HepG2 (cell line): ENCODE data around the gene KIF3C. TPM values are rescaled to one million over a fixed set of nuclear protein-coding genes. Genes with fewer than 3 reads are reported as not detected.

Experiments
- ARNT2 ChIP-seq: sonication (generic); formaldehyde crosslinking; IDR thresholded peaks from 2 replicates; pipeline ENCODE4 v1.8.0; 2022; ENCODE audit warnings: mild to moderate bottlenecking, low read depth, missing genetic modification reagents, moderate library complexity
- FOXA1 ChIP-seq, 2 experiments: fragments of 450-650 bp in 1 of 2; sonication (generic) in 1 of 2; formaldehyde crosslinking in 1 of 2; IDR thresholded peaks; 2 replicates each; pipeline versions ENCODE4 v1.4.0 to v1.6.1; 2016 to 2020; ENCODE audit warnings: missing genetic modification reagents in 1 of 2
- HNRNPL ChIP-seq: fragments of 200-400 bp; formaldehyde crosslinking; IDR thresholded peaks from 2 replicates; pipeline ENCODE4 v1.6.1; 2017; ENCODE audit warnings: mild to moderate bottlenecking, low read depth, low read length
- POGZ ChIP-seq: sonication (generic); formaldehyde crosslinking; IDR thresholded peaks from 2 replicates; pipeline ENCODE4 v1.4.0; 2020; ENCODE audit warnings: mild to moderate bottlenecking, missing genetic modification reagents
- SMAD1 ChIP-seq: sonication (generic); formaldehyde crosslinking; IDR thresholded peaks from 2 replicates; pipeline ENCODE4 v1.4.0; 2020; ENCODE audit warnings: missing genetic modification reagents, low read depth, mild to moderate bottlenecking, borderline replicate concordance
- SRY ChIP-seq: sonication (generic); formaldehyde crosslinking; IDR thresholded peaks from 2 replicates; pipeline ENCODE4 v1.8.0; 2022; ENCODE audit warnings: mild to moderate bottlenecking, missing genetic modification reagents
- TMF1 ChIP-seq: sonication (generic); formaldehyde crosslinking; IDR thresholded peaks from 2 replicates; pipeline ENCODE4 v1.8.1; 2022; ENCODE audit warnings: low read depth, missing genetic modification reagents
- ZNF558 ChIP-seq: sonication (generic); formaldehyde crosslinking; IDR thresholded peaks from 2 replicates; pipeline ENCODE4 v1.9.0; 2022; ENCODE audit warnings: mild to moderate bottlenecking, missing genetic modification reagents, borderline replicate concordance
- ZNF619 ChIP-seq: sonication (generic); formaldehyde crosslinking; IDR thresholded peaks from 2 replicates; pipeline ENCODE4 v1.4.0; 2020; ENCODE audit warnings: mild to moderate bottlenecking, missing genetic modification reagents
- ZNF776 ChIP-seq: sonication (generic); formaldehyde crosslinking; IDR thresholded peaks from 2 replicates; pipeline ENCODE4 v1.4.0; 2020; ENCODE audit warnings: mild to moderate bottlenecking, missing genetic modification reagents
- polyA plus RNA-seq, 8 experiments: library from polyadenylated mRNA; depleted of rRNA in 3 of 8; stranded (reverse) in 7 of 8; unstranded in 1 of 8; fragments of >200 nt; fragmentation: Illumina TruSeq in 4 of 8; extraction: Trizol in 4 of 8; gene quantifications; 2 replicates each; pipeline versions ENCODE4 v1.2.1 to v1.2.3, GENCODE V29; 2011 to 2016; ENCODE audit warnings: low read depth in 4 of 8, missing spikeins in 1 of 8, mixed read lengths in 1 of 8; ENCODE audit not compliant: insufficient read depth in 1 of 8
- total RNA-seq, 5 experiments: library from RNA; depleted of rRNA; stranded (reverse); fragments of >200 nt; fragmentation: Illumina TruSeq; extraction: Trizol; gene quantifications; 2 replicates each; pipeline ENCODE4 v1.2.3, GENCODE V29; 2016; ENCODE audit warnings: low read depth in 1 of 5
- TF ChIP-seq, protein P1 (sequence below): sonication (generic); formaldehyde crosslinking; IDR thresholded peaks from 2 replicates; pipeline ENCODE4 v1.5.1; 2020; ENCODE audit warnings: mild to moderate bottlenecking, missing genetic modification reagents, borderline replicate concordance
- TF ChIP-seq, protein P2 (sequence below): sonication (generic); formaldehyde crosslinking; IDR thresholded peaks from 2 replicates; pipeline ENCODE4 v1.4.0; 2020; ENCODE audit warnings: missing genetic modification reagents
- TF ChIP-seq, protein P3 (sequence below): IDR thresholded peaks from 2 replicates; pipeline ENCODE4 v1.6.1; 2016; ENCODE audit warnings: low read depth, borderline replicate concordance
- TF ChIP-seq, protein P4 (sequence below): sonication (generic); formaldehyde crosslinking; IDR thresholded peaks from 2 replicates; pipeline ENCODE4 v1.8.0; 2022; ENCODE audit warnings: missing genetic modification reagents, mild to moderate bottlenecking, moderate library complexity, borderline replicate concordance

Gene KIF3C
- total and polyA plus RNA-seq, 2 of the 13 experiments (the other 11 are each of a cell fraction or from before 2014, with no cell fraction given): 3.6 to 4.9 TPM

DNA sequence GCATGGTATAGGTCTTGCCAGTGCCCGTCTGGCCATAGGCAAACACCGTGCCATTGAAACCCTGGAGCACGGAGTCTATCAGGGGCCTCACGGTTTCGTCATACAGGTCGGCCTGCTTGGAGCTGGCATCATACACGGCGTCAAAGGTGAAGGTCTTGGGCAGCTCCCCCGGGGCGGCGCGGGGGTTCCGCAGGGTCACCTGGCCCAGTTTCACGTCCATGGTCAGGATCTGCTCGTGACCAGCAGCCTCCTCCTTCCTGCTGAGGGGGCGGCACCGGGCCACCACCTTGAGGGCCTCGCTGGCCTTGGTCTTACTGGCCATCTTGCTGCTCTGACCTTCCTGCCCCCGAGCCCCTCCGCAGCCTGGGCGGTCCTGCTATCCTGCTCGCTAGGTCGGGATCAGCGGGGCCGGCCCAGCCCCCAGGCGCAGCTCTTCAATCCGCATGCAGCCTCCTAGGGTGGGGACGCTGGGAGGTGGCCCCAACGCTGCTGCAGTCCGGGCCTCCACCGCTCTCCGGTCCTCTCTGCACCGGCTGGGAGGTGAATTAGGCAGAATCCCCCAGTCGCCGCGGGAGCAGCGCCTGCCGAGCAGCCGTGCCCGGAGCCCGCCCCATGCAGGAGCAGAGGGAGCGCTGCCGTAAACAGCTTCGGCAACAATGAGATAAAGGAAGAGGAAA, 563 bp downstream of the KIF3C start (continued):
- TF ChIP-seq, protein P1, sequence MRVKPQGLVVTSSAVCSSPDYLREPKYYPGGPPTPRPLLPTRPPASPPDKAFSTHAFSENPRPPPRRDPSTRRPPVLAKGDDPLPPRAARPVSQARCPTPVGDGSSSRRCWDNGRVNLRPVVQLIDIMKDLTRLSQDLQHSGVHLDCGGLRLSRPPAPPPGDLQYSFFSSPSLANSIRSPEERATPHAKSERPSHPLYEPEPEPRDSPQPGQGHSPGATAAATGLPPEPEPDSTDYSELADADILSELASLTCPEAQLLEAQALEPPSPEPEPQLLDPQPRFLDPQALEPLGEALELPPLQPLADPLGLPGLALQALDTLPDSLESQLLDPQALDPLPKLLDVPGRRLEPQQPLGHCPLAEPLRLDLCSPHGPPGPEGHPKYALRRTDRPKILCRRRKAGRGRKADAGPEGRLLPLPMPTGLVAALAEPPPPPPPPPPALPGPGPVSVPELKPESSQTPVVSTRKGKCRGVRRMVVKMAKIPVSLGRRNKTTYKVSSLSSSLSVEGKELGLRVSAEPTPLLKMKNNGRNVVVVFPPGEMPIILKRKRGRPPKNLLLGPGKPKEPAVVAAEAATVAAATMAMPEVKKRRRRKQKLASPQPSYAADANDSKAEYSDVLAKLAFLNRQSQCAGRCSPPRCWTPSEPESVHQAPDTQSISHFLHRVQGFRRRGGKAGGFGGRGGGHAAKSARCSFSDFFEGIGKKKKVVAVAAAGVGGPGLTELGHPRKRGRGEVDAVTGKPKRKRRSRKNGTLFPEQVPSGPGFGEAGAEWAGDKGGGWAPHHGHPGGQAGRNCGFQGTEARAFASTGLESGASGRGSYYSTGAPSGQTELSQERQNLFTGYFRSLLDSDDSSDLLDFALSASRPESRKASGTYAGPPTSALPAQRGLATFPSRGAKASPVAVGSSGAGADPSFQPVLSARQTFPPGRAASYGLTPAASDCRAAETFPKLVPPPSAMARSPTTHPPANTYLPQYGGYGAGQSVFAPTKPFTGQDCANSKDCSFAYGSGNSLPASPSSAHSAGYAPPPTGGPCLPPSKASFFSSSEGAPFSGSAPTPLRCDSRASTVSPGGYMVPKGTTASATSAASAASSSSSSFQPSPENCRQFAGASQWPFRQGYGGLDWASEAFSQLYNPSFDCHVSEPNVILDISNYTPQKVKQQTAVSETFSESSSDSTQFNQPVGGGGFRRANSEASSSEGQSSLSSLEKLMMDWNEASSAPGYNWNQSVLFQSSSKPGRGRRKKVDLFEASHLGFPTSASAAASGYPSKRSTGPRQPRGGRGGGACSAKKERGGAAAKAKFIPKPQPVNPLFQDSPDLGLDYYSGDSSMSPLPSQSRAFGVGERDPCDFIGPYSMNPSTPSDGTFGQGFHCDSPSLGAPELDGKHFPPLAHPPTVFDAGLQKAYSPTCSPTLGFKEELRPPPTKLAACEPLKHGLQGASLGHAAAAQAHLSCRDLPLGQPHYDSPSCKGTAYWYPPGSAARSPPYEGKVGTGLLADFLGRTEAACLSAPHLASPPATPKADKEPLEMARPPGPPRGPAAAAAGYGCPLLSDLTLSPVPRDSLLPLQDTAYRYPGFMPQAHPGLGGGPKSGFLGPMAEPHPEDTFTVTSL: no peak
- TF ChIP-seq HNRNPL (0 out of 2 replicates have a peak, but pooled peaks have one; percentile 51), ARNT2 (CRISPR knock-in tag) (peak; percentile 34; the same call in 1 of the 2 replicates), SMAD1 (CRISPR knock-in tag) (no peak), SRY (peak; percentile 61; the same call in 1 of the 2 replicates), FOXA1 (IDR thresholded peaks at IDR 0.05) (no peak), FOXA1 (CRISPR knock-in tag; IDR thresholded peaks at IDR 0.05) (no peak), ZNF619 (CRISPR knock-in tag) (peak; percentile 75; the same call in 1 of the 2 replicates), POGZ (CRISPR knock-in tag) (peak; percentile 25; the same call in 1 of the 2 replicates), ZNF776 (no peak), ZNF558 (CRISPR knock-in tag) (peak; percentile 72; the same call in 1 of the 2 replicates), TMF1 (peak; percentile 78; the same call in 1 of the 2 replicates)
- TF ChIP-seq, protein P2, sequence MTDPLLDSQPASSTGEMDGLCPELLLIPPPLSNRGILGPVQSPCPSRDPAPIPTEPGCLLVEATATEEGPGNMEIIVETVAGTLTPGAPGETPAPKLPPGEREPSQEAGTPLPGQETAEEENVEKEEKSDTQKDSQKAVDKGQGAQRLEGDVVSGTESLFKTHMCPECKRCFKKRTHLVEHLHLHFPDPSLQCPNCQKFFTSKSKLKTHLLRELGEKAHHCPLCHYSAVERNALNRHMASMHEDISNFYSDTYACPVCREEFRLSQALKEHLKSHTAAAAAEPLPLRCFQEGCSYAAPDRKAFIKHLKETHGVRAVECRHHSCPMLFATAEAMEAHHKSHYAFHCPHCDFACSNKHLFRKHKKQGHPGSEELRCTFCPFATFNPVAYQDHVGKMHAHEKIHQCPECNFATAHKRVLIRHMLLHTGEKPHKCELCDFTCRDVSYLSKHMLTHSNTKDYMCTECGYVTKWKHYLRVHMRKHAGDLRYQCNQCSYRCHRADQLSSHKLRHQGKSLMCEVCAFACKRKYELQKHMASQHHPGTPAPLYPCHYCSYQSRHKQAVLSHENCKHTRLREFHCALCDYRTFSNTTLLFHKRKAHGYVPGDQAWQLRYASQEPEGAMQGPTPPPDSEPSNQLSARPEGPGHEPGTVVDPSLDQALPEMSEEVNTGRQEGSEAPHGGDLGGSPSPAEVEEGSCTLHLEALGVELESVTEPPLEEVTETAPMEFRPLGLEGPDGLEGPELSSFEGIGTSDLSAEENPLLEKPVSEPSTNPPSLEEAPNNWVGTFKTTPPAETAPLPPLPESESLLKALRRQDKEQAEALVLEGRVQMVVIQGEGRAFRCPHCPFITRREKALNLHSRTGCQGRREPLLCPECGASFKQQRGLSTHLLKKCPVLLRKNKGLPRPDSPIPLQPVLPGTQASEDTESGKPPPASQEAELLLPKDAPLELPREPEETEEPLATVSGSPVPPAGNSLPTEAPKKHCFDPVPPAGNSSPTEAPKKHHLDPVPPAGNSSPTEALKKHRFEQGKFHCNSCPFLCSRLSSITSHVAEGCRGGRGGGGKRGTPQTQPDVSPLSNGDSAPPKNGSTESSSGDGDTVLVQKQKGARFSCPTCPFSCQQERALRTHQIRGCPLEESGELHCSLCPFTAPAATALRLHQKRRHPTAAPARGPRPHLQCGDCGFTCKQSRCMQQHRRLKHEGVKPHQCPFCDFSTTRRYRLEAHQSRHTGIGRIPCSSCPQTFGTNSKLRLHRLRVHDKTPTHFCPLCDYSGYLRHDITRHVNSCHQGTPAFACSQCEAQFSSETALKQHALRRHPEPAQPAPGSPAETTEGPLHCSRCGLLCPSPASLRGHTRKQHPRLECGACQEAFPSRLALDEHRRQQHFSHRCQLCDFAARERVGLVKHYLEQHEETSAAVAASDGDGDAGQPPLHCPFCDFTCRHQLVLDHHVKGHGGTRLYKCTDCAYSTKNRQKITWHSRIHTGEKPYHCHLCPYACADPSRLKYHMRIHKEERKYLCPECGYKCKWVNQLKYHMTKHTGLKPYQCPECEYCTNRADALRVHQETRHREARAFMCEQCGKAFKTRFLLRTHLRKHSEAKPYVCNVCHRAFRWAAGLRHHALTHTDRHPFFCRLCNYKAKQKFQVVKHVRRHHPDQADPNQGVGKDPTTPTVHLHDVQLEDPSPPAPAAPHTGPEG (CRISPR knock-in tag): no peak
- TF ChIP-seq, protein P3, sequence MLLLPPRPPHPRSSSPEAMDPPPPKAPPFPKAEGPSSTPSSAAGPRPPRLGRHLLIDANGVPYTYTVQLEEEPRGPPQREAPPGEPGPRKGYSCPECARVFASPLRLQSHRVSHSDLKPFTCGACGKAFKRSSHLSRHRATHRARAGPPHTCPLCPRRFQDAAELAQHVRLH (CRISPR knock-in tag): 0 out of 2 replicates have a peak, but pooled peaks have one; percentile 61
- TF ChIP-seq, protein P4, sequence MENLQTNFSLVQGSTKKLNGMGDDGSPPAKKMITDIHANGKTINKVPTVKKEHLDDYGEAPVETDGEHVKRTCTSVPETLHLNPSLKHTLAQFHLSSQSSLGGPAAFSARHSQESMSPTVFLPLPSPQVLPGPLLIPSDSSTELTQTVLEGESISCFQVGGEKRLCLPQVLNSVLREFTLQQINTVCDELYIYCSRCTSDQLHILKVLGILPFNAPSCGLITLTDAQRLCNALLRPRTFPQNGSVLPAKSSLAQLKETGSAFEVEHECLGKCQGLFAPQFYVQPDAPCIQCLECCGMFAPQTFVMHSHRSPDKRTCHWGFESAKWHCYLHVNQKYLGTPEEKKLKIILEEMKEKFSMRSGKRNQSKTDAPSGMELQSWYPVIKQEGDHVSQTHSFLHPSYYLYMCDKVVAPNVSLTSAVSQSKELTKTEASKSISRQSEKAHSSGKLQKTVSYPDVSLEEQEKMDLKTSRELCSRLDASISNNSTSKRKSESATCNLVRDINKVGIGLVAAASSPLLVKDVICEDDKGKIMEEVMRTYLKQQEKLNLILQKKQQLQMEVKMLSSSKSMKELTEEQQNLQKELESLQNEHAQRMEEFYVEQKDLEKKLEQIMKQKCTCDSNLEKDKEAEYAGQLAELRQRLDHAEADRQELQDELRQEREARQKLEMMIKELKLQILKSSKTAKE: no peak
